ENCODE measurements around the gene MNAT1.

GRCh38 chr14:60777856-60778578, 43.5 kb downstream of the MNAT1 start:
- TF ChIP-seq, protein P1, sequence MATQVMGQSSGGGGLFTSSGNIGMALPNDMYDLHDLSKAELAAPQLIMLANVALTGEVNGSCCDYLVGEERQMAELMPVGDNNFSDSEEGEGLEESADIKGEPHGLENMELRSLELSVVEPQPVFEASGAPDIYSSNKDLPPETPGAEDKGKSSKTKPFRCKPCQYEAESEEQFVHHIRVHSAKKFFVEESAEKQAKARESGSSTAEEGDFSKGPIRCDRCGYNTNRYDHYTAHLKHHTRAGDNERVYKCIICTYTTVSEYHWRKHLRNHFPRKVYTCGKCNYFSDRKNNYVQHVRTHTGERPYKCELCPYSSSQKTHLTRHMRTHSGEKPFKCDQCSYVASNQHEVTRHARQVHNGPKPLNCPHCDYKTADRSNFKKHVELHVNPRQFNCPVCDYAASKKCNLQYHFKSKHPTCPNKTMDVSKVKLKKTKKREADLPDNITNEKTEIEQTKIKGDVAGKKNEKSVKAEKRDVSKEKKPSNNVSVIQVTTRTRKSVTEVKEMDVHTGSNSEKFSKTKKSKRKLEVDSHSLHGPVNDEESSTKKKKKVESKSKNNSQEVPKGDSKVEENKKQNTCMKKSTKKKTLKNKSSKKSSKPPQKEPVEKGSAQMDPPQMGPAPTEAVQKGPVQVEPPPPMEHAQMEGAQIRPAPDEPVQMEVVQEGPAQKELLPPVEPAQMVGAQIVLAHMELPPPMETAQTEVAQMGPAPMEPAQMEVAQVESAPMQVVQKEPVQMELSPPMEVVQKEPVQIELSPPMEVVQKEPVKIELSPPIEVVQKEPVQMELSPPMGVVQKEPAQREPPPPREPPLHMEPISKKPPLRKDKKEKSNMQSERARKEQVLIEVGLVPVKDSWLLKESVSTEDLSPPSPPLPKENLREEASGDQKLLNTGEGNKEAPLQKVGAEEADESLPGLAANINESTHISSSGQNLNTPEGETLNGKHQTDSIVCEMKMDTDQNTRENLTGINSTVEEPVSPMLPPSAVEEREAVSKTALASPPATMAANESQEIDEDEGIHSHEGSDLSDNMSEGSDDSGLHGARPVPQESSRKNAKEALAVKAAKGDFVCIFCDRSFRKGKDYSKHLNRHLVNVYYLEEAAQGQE (IDR thresholded peaks at IDR 0.05; ENCODE audit: unreplicated experiment), result no peak
- TF ChIP-seq CTCF (conservative IDR thresholded peaks at IDR 0.05; ENCODE audit: low read depth in 2 of 2) (no peak), POLR2AphosphoS5 (IDR thresholded peaks at IDR 0.05; ENCODE audit: low read depth) (no peak), EZH2phosphoT487 (IDR thresholded peaks at IDR 0.05; ENCODE audit: unreplicated experiment) (no peak), EZH2 (IDR thresholded peaks at IDR 0.05; ENCODE audit: low read depth, unreplicated experiment) (no peak)
